ENCODE results near the gene SLC4A1.

DNA sequence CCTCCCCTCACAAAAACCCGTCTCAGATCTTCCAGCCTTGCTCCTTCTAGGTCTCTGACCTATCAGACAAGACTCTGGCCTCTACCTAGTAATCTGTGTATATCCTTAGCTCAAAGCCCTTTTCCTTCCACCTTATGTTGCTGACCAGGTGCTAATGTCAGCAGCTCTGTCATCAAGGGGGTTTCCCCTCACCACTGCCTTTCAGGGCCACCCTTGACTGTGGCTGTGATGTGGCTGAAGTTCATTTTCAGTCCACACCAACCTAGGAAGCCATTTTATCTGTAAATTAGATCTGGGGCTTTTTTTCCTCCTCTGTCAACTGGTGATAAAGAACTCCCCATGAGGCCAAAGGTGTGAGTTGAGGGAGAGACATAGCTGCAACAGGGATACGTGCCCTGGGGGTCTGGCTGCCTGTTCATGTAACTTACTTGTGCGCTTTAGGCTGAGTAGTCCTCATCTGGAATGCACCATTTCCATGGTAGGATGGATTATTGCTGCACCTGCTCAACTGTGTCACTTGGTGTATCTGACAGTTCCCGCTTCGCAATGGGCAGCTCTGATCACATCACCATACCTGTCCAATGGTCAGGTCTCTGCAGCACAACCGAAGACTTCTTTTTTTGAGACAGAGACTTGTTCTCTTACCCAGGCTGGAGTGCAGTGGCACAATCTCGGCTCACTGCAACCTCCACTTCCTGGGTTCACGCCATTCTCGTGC, 25.7 kb upstream of the SLC4A1 start:
- TF ChIP-seq, protein P1, sequence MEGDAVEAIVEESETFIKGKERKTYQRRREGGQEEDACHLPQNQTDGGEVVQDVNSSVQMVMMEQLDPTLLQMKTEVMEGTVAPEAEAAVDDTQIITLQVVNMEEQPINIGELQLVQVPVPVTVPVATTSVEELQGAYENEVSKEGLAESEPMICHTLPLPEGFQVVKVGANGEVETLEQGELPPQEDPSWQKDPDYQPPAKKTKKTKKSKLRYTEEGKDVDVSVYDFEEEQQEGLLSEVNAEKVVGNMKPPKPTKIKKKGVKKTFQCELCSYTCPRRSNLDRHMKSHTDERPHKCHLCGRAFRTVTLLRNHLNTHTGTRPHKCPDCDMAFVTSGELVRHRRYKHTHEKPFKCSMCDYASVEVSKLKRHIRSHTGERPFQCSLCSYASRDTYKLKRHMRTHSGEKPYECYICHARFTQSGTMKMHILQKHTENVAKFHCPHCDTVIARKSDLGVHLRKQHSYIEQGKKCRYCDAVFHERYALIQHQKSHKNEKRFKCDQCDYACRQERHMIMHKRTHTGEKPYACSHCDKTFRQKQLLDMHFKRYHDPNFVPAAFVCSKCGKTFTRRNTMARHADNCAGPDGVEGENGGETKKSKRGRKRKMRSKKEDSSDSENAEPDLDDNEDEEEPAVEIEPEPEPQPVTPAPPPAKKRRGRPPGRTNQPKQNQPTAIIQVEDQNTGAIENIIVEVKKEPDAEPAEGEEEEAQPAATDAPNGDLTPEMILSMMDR (IDR thresholded peaks at IDR 0.05 in 8 of 11, conservative IDR thresholded peaks at IDR 0.05 in 3 of 11), result no peak
- TF ChIP-seq POLR2AphosphoS5 (IDR thresholded peaks at IDR 0.05), result no peak

All from spleen (tissue), 7 donors.